KOPT-K1 (cell line): ENCODE data around the gene ENTPD2.
"Not testable (repeated sequence)": the region's sequence is repeated elsewhere in the genome, so short reads cannot be mapped to it uniquely, and the experiment has no call there.

Experiments used
- H3K27ac ChIP-seq: fragments of 200-600 bp; sonication (generic); 2 replicates; pipeline ENCODE4 v1.5.1; 2016; ENCODE audit warnings: antibody characterized with exemption, mild to moderate bottlenecking, low read depth, low read length; ENCODE audit not compliant: poor library complexity, severe bottlenecking
- H3K36me3 ChIP-seq: fragments of 200-600 bp; sonication (generic); 2 replicates; pipeline ENCODE4 v1.5.1; 2017; ENCODE audit warnings: antibody characterized with exemption, mild to moderate bottlenecking, low read length, moderate library complexity; ENCODE audit not compliant: insufficient read depth
- H3K9me3 ChIP-seq: fragments of 200-600 bp; sonication (generic); 2 replicates; pipeline ENCODE4 v1.5.1; 2017; ENCODE audit warnings: antibody characterized with exemption, low read length, mild to moderate bottlenecking; ENCODE audit not compliant: insufficient read depth, poor library complexity, severe bottlenecking

ENTPD2 gene

DNA sequence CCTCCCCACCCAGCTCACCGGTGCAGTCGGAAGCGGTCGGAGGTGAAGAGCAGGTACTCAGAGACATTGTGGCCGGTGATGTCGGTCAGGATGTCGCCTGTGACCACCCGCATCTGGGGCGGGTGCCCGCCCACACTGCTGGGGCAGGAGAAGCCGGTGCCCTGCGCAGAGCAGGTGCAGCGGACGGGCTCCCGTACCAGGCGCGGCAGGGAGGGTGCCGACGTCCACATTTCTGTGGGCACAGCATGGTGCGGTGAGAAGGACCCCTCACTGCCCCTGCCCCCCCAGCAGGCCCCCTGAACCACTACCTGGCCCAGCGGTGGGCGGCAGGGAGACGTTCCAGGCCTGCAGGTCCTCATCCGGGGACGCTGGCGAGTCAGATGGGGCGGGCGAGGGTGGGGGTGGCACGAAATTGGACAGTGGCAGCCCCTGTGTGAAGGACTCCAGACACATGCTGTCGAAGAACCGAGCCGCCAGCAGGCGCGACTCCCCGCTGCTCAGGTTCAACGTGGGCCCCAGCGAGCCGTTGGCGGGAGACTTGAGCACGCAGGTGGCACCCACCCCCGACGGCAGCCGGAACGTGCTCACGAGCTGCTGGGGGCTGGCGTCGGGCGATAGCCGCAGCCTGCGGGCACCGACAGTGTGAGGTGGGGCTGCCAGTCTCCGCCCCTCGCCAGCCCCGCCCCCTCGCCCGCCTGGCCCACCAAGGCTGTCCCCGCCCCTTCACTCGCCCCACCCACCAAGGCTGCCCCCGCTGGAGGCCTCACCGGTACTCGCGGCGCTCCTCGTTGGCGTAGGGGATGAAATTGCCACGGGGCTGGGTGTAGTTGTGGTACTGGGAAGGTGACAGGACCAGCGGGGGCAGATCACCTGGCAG is 40.9 kb downstream of the ENTPD2 start:
- H3K36me3 ChIP-seq: no peaks in the 10 kb centered on the region
- no peak overlapping the region for H3K27ac ChIP-seq
- no peaks in the 10 kb centered on the region for H3K9me3 ChIP-seq

DNA sequence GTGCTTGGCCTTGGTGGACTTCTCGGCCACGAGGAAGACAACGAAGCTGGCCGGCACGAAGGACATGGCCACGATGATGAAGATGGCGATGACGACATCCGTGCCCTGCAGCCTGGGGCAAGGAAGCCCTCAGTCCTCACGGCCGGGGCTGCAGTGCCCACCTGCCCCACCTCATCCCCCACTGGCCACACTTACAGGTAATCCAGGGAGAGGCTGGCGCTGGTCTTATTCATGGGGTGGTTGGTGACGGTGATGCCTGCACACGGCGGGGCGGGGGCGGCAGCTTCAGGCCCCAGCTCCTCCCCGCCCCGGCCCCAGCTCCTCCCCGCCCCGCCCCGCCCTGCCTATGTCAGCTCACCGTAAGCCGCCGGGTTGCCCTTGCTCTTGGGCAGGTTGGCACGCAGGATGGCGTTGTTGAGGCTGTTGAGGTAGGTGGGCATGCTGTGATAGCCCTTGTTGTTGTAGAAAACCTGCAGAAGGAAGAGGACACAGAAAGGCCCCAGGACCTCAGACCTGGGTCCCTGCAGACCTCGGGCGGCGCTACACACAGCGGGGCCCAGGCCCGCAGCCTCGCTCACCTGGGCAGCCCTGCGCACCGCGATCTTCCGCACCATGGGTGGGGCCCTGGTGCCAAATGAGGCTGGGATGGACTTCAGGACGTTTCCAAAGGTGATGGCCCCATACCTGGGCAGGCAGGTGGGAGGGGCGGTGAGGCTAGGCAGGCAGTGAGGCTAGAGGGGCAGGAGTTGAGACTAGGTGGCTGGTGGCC is 41.8 kb downstream of the ENTPD2 start:
- no peak overlapping the region for H3K27ac ChIP-seq
- H3K9me3 ChIP-seq: no peaks in the 10 kb centered on the region
- no peaks in the 10 kb centered on the region for H3K36me3 ChIP-seq

DNA sequence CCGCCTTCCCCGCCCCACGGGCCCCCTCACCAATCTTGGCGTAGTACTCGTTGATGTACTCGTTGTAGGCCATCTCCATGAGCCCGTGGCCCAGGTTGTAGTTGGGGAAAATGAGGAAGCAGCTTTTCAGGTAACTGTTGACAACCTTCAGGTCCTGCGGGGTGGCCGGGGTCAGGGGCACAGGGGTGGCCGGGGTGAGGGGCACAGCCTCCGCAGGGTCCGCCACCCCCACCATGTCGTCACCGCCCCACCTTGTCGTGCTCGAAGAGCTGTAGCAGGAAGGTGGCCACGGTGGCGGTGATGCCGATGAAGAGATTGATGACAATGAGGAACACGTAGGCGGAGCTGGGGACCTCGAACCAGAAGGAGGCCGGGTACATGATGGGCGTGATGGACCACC is 42.7 kb downstream of the ENTPD2 start:
- Histone ChIP-seq H3K9me3 (no peaks in the 10 kb centered on the region), H3K36me3 (no peaks in the 10 kb centered on the region), H3K27ac (no peak overlapping the region)

- H3K36me3 ChIP-seq: no peaks in the 10 kb centered on the region
- H3K27ac ChIP-seq: no peak overlapping the region
- H3K9me3 ChIP-seq: no peaks in the 10 kb centered on the region
These were observed 43.7 kb downstream of the ENTPD2 start for GRCh38 chr9:137009938-137010732.

GRCh38 chr9:137009217-137009616 is 44.6 kb downstream of the ENTPD2 start:
- Histone ChIP-seq H3K27ac (no peak overlapping the region), H3K9me3 (no peaks in the 10 kb centered on the region), H3K36me3 (no peaks in the 10 kb centered on the region)

GRCh38 chr9:137008312-137008711 is 45.5 kb downstream of the ENTPD2 start:
- Histone ChIP-seq H3K27ac (no peak overlapping the region), H3K36me3 (no peaks in the 10 kb centered on the region), H3K9me3 (no peaks in the 10 kb centered on the region)

DNA sequence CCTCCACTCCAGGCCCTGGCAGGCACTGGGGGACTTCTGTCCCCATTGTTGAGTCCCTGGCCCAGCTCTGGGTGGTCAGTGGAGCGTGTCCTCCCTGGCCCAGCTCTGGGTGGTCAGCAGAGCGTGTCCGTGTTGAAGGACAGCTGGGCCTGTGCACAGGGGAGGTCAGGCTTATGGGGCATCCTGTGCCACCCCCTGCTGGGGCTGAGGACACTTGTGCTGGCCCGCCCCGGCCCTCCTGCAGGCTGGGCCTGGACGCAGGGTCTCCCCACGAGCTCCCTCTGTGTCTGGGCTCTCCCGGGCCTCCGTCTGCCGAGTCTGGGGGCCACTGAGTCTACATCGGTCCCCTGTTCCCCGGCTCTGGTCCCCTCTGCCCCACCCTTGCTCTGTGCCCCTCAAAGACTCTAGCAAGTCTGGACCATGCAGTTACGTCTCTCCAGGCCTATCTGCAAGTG is 46.0 kb downstream of the ENTPD2 start:
- H3K9me3 ChIP-seq: no peaks in the 10 kb centered on the region
- H3K36me3 ChIP-seq: no peaks in the 10 kb centered on the region
- no peak overlapping the region for H3K27ac ChIP-seq

- H3K27ac ChIP-seq: no peak overlapping the region
- no peaks in the 10 kb centered on the region for H3K9me3 ChIP-seq
- H3K36me3 ChIP-seq: no peaks in the 10 kb centered on the region
These were observed 46.6 kb downstream of the ENTPD2 start for GRCh38 chr9:137007108-137007815.

- H3K36me3 ChIP-seq: no peaks in the 10 kb centered on the region
- no peak overlapping the region for H3K27ac ChIP-seq
- H3K9me3 ChIP-seq: no peaks in the 10 kb centered on the region
These were observed 47.5 kb downstream of the ENTPD2 start for GRCh38 chr9:137006116-137007003.

GRCh38 chr9:137004285-137004684 is 49.6 kb downstream of the ENTPD2 start:
- H3K27ac ChIP-seq, H3K36me3 ChIP-seq, H3K9me3 ChIP-seq: not testable (repeated sequence)

DNA sequence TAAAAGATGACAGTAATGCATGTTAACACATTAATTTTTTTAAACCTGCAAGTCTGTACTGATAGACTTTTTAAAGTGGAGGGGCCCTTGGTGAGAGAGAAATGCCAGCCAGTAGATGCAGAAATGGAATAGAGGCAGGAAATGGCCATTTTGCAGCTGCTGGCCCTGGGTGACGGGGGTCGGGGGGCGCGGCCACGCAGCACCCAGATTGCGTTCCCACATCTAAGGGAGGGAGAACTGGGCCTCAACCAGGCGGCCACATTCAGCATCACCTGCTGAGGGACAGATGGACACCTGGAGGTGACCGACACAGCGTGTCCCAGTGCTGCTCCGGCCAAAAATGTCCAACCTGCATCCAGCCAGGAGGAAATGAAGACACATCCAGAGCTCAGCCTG is 51.2 kb downstream of the ENTPD2 start:
- H3K9me3 ChIP-seq: no peaks in the 10 kb centered on the region
- no peak overlapping the region for H3K27ac ChIP-seq
- no peaks in the 10 kb centered on the region for H3K36me3 ChIP-seq

DNA sequence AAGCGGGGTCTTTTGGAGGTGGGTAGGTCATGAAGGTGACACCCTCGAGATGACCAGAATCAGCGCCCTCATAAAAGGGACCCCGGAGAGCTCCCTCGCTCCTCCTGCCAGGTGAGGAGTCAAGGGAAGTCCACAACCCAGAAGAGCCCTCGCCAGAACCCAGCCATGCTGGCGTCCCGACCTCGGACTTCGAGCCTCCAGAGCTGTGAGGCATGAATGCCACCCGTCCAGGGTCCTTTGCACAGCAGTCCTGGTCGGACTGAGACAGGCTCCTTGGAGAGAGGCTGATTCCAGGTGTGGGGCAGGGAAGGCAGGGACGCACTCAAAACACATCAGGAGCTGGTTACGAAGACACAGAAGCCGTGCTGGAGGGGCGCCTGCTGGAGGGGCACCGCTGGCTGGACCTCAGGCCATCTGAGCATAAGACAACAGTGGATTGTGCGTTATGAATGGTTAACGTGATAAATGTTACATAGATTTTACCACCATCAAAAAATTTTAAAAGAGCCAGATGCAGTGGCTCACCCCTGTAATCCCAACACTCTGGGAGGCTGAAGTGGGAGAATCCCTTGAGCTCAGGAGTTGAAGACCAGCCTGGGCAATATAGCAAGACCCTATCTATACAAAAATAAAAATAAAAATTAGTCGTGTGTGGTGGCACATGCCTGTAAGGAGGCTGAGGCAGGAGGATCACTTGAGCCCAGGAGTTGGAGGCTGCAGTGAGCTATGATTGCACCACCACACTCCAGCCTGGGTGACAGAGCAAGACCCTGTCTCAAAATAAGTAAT is 51.8 kb downstream of the ENTPD2 start:
- no peaks in the 10 kb centered on the region for H3K36me3 ChIP-seq
- no peaks in the 10 kb centered on the region for H3K9me3 ChIP-seq
- H3K27ac ChIP-seq: no peak overlapping the region

GRCh38 chr9:137000177-137000930 is 53.5 kb downstream of the ENTPD2 start:
- no peaks in the 10 kb centered on the region for H3K36me3 ChIP-seq
- H3K9me3 ChIP-seq: no peaks in the 10 kb centered on the region
- no peak overlapping the region for H3K27ac ChIP-seq
